GM12874 (cell line): Measurements from ENCODE around the gene NRXN2.

Experiments
- TF ChIP-seq, protein P1 (sequence below): IDR thresholded peaks from 2 replicates; pipeline ENCODE4 v1.5.1; 2011; ENCODE audit warnings: low read depth, mild to moderate bottlenecking, control low read depth, low read length, moderate library complexity; ENCODE audit not compliant: insufficient read depth

NRXN2 gene

DNA sequence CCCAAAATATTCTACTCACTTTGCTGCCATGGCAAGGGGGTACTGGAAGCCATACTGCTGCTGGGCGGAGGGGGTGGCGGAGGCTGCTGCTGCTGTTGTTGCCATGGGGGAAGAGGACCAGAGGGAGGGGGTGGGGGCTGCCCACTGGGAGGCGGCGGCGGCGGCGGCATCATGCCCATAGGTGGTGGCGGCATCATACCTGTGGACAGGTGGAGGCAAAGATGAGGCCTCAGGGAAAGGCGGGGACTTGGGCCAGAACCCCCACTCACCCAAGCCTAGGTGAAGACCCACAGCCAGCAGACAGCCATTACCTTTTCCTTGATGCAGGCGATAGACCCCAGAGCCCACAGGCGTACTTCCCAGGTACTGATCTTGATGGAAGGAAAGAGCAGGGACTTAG lies 43.9 kb upstream of the NRXN2 start:
- TF ChIP-seq, protein P1, sequence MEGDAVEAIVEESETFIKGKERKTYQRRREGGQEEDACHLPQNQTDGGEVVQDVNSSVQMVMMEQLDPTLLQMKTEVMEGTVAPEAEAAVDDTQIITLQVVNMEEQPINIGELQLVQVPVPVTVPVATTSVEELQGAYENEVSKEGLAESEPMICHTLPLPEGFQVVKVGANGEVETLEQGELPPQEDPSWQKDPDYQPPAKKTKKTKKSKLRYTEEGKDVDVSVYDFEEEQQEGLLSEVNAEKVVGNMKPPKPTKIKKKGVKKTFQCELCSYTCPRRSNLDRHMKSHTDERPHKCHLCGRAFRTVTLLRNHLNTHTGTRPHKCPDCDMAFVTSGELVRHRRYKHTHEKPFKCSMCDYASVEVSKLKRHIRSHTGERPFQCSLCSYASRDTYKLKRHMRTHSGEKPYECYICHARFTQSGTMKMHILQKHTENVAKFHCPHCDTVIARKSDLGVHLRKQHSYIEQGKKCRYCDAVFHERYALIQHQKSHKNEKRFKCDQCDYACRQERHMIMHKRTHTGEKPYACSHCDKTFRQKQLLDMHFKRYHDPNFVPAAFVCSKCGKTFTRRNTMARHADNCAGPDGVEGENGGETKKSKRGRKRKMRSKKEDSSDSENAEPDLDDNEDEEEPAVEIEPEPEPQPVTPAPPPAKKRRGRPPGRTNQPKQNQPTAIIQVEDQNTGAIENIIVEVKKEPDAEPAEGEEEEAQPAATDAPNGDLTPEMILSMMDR = no peak

DNA sequence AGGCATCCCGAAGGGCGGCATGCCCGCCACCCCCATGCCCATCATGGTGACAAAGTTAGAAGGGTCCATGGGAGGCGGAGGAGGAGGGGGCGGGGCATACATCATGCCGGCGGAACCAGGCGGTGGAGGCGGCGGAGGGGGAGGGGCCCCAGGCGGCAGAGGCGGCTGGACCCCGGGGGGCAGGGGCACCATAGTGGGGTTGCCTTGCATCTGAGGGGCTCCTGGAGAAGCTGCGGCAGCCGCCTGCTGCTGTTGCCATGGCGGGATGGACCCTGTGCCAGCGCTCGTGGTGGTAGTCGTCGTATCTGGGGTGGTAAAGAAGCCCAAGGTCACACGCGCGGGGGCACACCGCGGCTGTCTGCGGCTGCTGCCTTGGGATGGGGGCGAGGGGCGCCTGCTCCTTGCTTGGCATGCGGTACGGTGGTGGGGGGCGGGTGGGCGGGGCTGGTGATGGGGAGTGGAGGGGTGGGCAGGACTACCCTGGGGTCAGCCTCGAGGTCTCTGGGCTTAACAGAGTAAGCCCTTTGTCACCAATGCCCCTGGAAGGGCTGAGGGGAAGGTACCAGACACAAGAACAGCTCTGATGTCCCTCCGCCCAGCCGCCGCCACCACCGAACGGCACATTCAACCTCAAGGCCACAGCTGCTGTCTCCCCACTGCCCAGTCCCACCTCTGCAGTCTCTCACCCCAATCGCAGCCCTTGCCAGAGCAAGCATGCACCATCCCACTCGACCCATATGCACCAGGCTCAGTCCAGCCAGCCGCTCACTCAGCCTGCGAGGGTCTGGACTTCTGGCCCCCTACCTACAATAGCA lies 43.1 kb upstream of the NRXN2 start:
- TF ChIP-seq, protein P1 = no peak

DNA sequence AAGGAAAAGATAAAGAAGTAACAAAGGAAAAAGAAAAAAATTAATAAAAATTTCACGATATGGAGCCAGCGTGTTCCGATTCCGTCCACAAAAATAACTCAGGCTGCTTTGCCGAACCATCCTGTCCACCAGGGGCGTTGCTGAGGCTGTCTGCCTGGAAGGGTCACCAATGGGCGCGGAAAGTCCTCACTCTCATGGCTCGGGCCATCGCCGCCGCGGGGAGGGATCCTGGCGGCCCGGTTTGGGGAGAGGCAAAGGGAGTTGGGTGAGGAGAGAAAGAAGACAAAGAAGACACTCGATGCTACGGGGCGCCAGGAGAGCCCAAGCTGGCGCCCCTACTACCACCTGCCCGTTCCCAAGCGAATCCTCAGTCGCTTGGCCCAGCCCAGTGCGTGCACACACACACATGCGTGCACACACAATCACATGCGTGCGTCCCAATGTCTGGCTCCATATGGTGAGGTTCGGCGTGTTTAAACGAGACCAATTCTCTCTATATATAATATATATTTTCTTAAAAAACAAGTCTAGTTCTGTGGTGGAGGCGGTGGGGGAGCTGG lies 42.4 kb upstream of the NRXN2 start:
- TF ChIP-seq, protein P1 = no peak

DNA sequence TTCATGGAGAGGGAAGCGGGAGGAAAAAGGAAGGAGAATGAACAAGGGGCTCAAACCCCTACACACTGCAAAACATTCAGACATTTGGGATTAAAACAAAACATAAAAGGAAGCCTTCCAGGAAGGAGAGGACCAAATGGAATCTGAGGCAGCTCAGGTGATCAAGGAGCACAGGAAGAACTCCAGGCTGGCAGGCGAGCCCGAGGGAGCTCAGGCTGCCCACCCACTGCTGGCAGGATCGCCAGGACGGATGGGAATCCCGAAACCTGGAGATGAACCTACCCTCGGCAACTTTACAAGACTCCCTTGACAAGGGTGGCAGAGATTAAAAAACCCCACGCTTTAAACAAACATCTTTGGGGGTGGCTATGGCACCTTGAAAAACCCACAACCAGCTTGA lies 41.8 kb upstream of the NRXN2 start:
- TF ChIP-seq, protein P1 = no peak

DNA sequence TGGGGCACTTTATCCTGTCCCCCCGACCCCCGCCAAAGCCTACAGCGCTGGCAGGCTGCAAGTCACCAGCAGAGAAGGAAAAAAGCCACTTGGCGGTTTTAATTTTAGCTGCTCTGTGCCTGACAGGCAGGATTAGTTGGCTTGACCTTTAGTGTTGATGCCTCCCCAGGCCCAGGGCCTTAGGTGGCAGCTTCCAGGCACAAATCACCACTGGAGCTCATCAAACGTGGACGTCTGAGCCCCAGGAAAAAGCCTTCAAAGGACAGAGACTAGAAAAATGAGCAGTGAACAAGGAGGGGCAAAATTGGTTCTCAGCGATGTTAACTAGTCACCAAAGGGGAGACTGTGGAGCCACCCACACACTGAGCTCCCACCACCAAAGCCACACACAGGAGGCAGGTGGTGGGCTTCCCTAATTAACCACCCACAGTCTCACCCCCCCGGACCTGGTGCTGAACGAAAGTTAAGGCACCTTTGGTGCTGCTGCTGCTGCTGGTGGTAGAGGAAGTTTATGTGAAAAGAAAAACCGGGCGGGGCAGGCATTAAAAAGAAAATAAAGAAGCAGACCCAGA lies 41.1 kb upstream of the NRXN2 start:
- TF ChIP-seq, protein P1 = no peak

DNA sequence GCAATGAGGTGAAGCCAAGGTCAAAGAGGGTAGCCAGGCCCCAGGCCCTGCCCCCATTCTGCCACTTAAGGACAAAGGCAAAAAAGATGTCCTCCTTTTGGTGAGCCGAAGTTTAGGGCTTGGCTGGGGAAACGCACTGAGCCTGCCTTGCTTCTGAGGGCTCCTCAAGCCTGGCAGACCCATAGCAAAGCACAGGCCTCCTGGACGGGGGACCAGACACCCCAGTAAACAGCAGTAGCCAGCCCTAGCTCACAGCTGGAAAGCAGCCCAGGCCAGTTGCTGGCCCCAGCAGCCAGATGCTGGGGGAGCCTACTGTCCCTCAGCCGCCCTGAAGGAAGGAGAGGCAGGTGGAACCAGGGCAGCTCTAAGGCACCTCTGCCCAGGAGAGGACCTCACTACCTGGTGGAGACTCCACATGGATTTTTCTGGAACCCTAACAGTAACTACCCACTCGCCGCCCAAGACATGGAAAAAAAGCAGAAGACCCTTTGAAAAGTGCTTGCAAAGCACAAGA lies 40.6 kb upstream of the NRXN2 start:
- TF ChIP-seq, protein P1 = no peak
